SW 1271 (cell line): Measurements from ENCODE around the gene TSPAN2.
A peak's percentile ranks its signal among the peaks of the same experiment; 100 is the strongest.

ENCODE experiments used
- DNase-seq, 2 experiments: peaks; one replicate each; lab custom pipeline; 2025; lab: John Stamatoyannopoulos, UW

Gene TSPAN2

GRCh38 chr1:115074839-115075534 is 14.3 kb downstream of the TSPAN2 start:
- no peak for DNase-seq

GRCh38 chr1:115073298-115074087 is 15.8 kb downstream of the TSPAN2 start:
- DNase-seq = no peak

GRCh38 chr1:115071012-115071664 is 18.2 kb downstream of the TSPAN2 start:
- DNase-seq = no peak

- no peak for DNase-seq
Observed at GRCh38 chr1:115069659-115070308, 19.5 kb downstream of the TSPAN2 start.

- DNase-seq = no peak
Observed at GRCh38 chr1:115068826-115069585, 20.3 kb downstream of the TSPAN2 start.

- no peak for DNase-seq
Observed at GRCh38 chr1:115067161-115067859, 22.0 kb downstream of the TSPAN2 start.

- DNase-seq = no peak
Observed at GRCh38 chr1:115065021-115065420, 24.3 kb downstream of the TSPAN2 start.

- no peak for DNase-seq
Observed at GRCh38 chr1:115064461-115064860, 24.8 kb downstream of the TSPAN2 start.

- DNase-seq = no peak
Observed at GRCh38 chr1:115063228-115063901, 25.9 kb downstream of the TSPAN2 start.

GRCh38 chr1:115062542-115063004 is 26.7 kb downstream of the TSPAN2 start:
- no peak for DNase-seq

- DNase-seq = no peak
Observed at GRCh38 chr1:115060501-115060900, 28.8 kb downstream of the TSPAN2 start.

GRCh38 chr1:115059316-115059715 is 30.0 kb downstream of the TSPAN2 start:
- DNase-seq = no peak

GRCh38 chr1:115057661-115058254 is 31.5 kb downstream of the TSPAN2 start:
- DNase-seq = no peak

GRCh38 chr1:115056395-115056798 is 32.9 kb downstream of the TSPAN2 start:
- no peak for DNase-seq

- DNase-seq = peak in 1 of 2 experiments; percentile 47
Observed at GRCh38 chr1:115052454-115053083, 36.7 kb downstream of the TSPAN2 start.

GRCh38 chr1:115051850-115052249 is 37.5 kb downstream of the TSPAN2 start:
- no peak for DNase-seq

- no peak for DNase-seq
Observed at GRCh38 chr1:115046751-115047150, 42.6 kb downstream of the TSPAN2 start.

GRCh38 chr1:115041654-115042053 is 47.6 kb downstream of the TSPAN2 start:
- peak in 1 of 2 experiments; percentile 22 for DNase-seq

GRCh38 chr1:115040501-115040900 is 48.8 kb downstream of the TSPAN2 start:
- no peak for DNase-seq
